ENCODE data around the gene PRDM12. TPM values are rescaled to one million over a fixed set of nuclear protein-coding genes. Genes with fewer than 3 reads are reported as not detected.

Gene PRDM12
- total and polyA plus RNA-seq, 2 donors (not counting 1 experiment from before 2014, with no cell fraction given): not detected

DNA sequence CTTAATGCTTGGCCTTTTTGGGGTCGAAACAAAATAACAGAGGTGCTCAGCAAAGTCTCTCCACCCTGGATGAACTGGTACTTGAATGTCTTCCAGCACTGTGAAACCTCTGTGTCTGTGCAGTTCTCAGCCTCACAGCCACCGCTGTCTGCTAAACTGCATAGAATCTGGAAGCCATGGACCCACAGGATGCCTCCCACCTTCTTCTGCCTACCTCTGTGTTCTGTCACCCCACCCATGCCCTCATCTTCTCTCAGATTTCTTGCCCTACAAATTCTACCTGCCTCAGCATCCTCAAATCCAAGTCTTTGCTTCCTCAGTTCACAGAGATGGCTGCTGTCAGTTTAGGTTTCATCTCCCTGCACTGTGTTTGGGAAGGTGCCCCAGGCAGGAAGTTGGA, 64.8 kb downstream of the PRDM12 start:
- no peaks in the 10 kb centered on the region for H3K27me3 Mint-ChIP-seq
- no peaks in the 10 kb centered on the region for H3K27me3 ChIP-seq (replicated peaks in 1 of 4; ENCODE audit: control extremely low read depth in 1 of 4, control insufficient read depth in 3 of 4, insufficient read depth in 4 of 4, low read length in 3 of 4)
- H3K27ac Mint-ChIP-seq: no peak overlapping the region
- ChIA-PET POLR2A (no interaction called here), CTCF (no interaction called here)
- H3K4me1 Mint-ChIP-seq: peaks cover 10% of the 10 kb centered on the region
- no peak overlapping the region for H2AFZ ChIP-seq (ENCODE audit: insufficient read depth, low read depth, low read length, poor library complexity, severe bottlenecking)
- 100% methylated on average over 2 of the region's 2 CpGs for WGBS (ENCODE audit: insufficient coverage)
- no peak overlapping the region for H3K27ac ChIP-seq (ENCODE audit: low read length in 2 of 2)
- no peak for ATAC-seq (ENCODE audit: low read depth)
- intact Hi-C loops (cut with micrococcal nuclease): no loop called here
- no peaks in the 10 kb centered on the region for H3K36me3 ChIP-seq (replicated peaks in 1 of 2; ENCODE audit: control extremely low read depth in 1 of 2, control insufficient read depth in 1 of 2, extremely low read depth in 1 of 2, insufficient read depth in 2 of 2, low read length in 1 of 2)
- no peak overlapping the region for H3K9ac ChIP-seq (ENCODE audit: low read length)
- H3K4me3 ChIP-seq (ENCODE audit: control extremely low read depth in 1 of 5, extremely low read depth in 1 of 5, insufficient read depth in 1 of 5, low read depth in 2 of 5, low read length in 4 of 5): no peak overlapping the region
- H3K9me3 Mint-ChIP-seq (ENCODE audit: insufficient read depth): no peaks in the 10 kb centered on the region
- TF ChIP-seq, protein P1, sequence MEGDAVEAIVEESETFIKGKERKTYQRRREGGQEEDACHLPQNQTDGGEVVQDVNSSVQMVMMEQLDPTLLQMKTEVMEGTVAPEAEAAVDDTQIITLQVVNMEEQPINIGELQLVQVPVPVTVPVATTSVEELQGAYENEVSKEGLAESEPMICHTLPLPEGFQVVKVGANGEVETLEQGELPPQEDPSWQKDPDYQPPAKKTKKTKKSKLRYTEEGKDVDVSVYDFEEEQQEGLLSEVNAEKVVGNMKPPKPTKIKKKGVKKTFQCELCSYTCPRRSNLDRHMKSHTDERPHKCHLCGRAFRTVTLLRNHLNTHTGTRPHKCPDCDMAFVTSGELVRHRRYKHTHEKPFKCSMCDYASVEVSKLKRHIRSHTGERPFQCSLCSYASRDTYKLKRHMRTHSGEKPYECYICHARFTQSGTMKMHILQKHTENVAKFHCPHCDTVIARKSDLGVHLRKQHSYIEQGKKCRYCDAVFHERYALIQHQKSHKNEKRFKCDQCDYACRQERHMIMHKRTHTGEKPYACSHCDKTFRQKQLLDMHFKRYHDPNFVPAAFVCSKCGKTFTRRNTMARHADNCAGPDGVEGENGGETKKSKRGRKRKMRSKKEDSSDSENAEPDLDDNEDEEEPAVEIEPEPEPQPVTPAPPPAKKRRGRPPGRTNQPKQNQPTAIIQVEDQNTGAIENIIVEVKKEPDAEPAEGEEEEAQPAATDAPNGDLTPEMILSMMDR (IDR thresholded peaks at IDR 0.05): no peak
- no peak for TF ChIP-seq EZH2 (IDR thresholded peaks at IDR 0.05; ENCODE audit: borderline replicate concordance, insufficient read depth, low read depth, low read length, poor library complexity, severe bottlenecking)
- no peak overlapping the region for H3K4me2 ChIP-seq (replicated peaks; ENCODE audit: low read depth, low read length, poor library complexity, severe bottlenecking)
- H3K4me1 ChIP-seq (ENCODE audit: control insufficient read depth in 2 of 2, insufficient read depth in 2 of 2, low read length in 2 of 2): no peaks in the 10 kb centered on the region
- no peaks in the 10 kb centered on the region for H4K20me1 ChIP-seq (ENCODE audit: control insufficient read depth, insufficient read depth, low read length, poor library complexity, severe bottlenecking)
- DNase-seq: no peak
- peaks cover 12% of the 10 kb centered on the region for H3K79me2 ChIP-seq (ENCODE audit: control insufficient read depth, insufficient read depth, low read length)
- no peak overlapping the region for H3K4me3 Mint-ChIP-seq
- H3K9me3 ChIP-seq (ENCODE audit: control extremely low read depth in 1 of 3, control insufficient read depth in 2 of 3, insufficient read depth in 1 of 3, low read length in 2 of 3): no peaks in the 10 kb centered on the region

GRCh38 chr9:130731355-130731754, 67.0 kb downstream of the PRDM12 start:
- TF ChIP-seq, protein P1 (IDR thresholded peaks at IDR 0.05): no peak
- no peak for TF ChIP-seq EZH2 (IDR thresholded peaks at IDR 0.05; ENCODE audit: borderline replicate concordance, insufficient read depth, low read depth, low read length, poor library complexity, severe bottlenecking)
- Histone ChIP-seq H3K9ac (ENCODE audit: low read length) (no peak overlapping the region), H3K4me3 (ENCODE audit: control extremely low read depth in 1 of 5, extremely low read depth in 1 of 5, insufficient read depth in 1 of 5, low read depth in 2 of 5, low read length in 4 of 5) (no peak overlapping the region), H3K79me2 (ENCODE audit: control insufficient read depth, insufficient read depth, low read length) (peaks cover 21% of the 10 kb centered on the region), H3K4me2 (replicated peaks; ENCODE audit: low read depth, low read length, poor library complexity, severe bottlenecking) (no peak overlapping the region), H3K27me3 (replicated peaks in 1 of 4; ENCODE audit: control extremely low read depth in 1 of 4, control insufficient read depth in 3 of 4, insufficient read depth in 4 of 4, low read length in 3 of 4) (no peaks in the 10 kb centered on the region), H3K27ac (ENCODE audit: low read length in 2 of 2) (no peak overlapping the region), H4K20me1 (ENCODE audit: control insufficient read depth, insufficient read depth, low read length, poor library complexity, severe bottlenecking) (no peaks in the 10 kb centered on the region), H3K36me3 (replicated peaks in 1 of 2; ENCODE audit: control extremely low read depth in 1 of 2, control insufficient read depth in 1 of 2, extremely low read depth in 1 of 2, insufficient read depth in 2 of 2, low read length in 1 of 2) (no peaks in the 10 kb centered on the region), H3K9me3 (ENCODE audit: control extremely low read depth in 1 of 3, control insufficient read depth in 2 of 3, insufficient read depth in 1 of 3, low read length in 2 of 3) (no peaks in the 10 kb centered on the region), H2AFZ (ENCODE audit: insufficient read depth, low read depth, low read length, poor library complexity, severe bottlenecking) (no peak overlapping the region), H3K4me1 (ENCODE audit: control insufficient read depth in 2 of 2, insufficient read depth in 2 of 2, low read length in 2 of 2) (no peaks in the 10 kb centered on the region)
- ChIA-PET POLR2A (no interaction called here), CTCF (interaction anchor here (0.7 to 1.3 kb wide), 3 partner anchors 13 to 312 kb away, joined by 4 to 5 read pairs (median 4); no protein-coding TSS in a partner anchor)
- intact Hi-C loops (cut with micrococcal nuclease): no loop called here
- Mint-ChIP-seq H3K4me1 (peaks cover 9% of the 10 kb centered on the region), H3K27me3 (no peaks in the 10 kb centered on the region), H3K27ac (no peak overlapping the region), H3K9me3 (ENCODE audit: insufficient read depth) (no peaks in the 10 kb centered on the region), H3K4me3 (no peak overlapping the region)
- ATAC-seq (ENCODE audit: low read depth) (no peak), DNase-seq (no peak)
- WGBS (ENCODE audit: insufficient coverage): no CpG with 5 or more reads among the region's 2 CpGs
